Measurements from ENCODE around the gene RIN3.

Gene RIN3

GRCh38 chr14:92729634-92730358 lies 216.2 kb downstream of the RIN3 start:
- in situ Hi-C loops (cut with MboI; ENCODE audit: low sequenced_read_pairs), result no loop called here

DNA sequence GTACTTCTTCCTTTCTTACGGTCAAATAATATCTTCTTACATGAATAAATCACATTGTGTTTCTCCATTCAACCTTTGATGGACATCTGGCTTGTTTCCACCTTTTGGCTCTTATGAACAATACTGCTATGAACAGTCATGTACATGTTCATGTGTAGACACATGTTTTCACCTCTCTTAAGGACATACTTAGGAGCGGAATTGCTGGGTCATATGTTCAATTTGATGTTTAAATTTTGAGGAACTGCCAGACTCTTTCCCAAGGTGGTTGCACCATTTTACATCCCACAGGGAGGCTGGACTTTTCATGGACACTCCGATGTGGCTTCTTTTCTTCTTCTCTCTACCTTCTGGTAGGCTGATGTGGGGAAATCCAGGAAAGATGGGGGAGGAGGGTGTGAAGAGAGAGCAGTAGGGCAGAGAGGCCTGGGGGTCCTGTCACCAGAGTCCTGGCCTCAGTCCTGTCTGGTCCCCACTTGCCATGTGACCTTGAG lies 218.1 kb downstream of the RIN3 start:
- in situ Hi-C loops (cut with MboI; ENCODE audit: low sequenced_read_pairs), result no loop called here

DNA sequence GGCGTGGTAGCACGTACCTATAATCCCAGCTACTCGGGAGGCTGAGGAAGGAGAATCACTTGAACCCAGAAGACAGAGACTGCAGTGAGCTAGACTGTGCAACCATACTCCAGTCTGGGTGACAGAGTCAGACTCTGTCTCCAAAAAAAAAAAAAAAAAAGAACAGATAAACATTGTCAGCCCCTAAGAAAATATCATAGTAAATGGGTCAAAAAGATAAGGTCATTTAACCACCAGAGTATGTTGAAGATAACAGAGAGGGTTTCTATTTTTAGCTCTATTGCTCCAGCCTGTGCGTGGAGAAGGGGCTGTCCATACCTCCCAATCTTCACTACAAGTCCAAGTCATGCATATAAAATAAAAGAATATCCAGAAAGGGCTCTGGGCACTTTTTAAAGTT lies 219.4 kb downstream of the RIN3 start:
- in situ Hi-C loops (cut with MboI; ENCODE audit: low sequenced_read_pairs), result no loop called here

GRCh38 chr14:92734618-92735017 lies 221.0 kb downstream of the RIN3 start:
- in situ Hi-C loops (cut with MboI; ENCODE audit: low sequenced_read_pairs), result no loop called here

DNA sequence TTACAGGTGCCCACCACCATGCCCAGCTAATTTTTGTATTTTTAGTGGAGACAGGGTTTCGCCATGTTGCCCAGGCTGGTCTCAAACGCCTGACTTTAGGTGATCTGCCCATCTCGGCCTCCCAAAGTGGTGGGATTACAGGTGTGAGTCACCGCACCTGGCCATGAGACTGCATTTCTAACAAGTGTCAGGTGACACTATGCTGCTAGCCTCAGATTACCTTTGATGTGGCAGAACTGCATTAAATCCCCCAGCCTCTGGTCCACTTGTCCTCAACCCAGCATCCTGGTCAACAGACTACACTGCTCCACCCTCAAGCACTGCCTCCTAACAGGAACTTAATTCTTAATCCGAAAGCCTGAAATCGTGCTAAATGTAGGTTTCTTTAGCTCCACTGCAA lies 221.8 kb downstream of the RIN3 start:
- in situ Hi-C loops (cut with MboI; ENCODE audit: low sequenced_read_pairs), result no loop called here

DNA sequence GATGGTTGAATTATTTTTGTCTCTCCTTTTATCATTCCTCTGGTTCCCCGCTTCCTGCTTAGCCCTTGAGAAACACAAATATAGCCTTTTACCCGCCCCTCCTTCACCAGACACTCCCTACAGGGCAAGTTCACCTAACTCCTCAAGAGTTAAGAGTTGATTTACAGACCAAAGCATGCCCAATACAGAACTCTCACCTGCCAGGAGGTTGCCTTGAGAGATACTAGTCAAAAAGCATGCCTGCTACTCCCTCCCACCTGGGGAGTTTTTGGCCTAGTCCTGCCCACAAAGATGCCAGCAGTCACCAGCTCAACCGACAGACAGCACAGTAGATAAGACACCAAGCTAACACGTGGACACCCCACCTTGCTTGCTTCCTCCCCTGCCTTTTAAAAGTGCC lies 223.6 kb downstream of the RIN3 start:
- in situ Hi-C loops (cut with MboI; ENCODE audit: low sequenced_read_pairs), result no loop called here

- in situ Hi-C loops (cut with MboI; ENCODE audit: low sequenced_read_pairs), result no loop called here
Observed at GRCh38 chr14:92737619-92738188, 224.1 kb downstream of the RIN3 start.
